Measurements from ENCODE around the gene DGKD. TPM values are rescaled to one million over a fixed set of nuclear protein-coding genes. Genes with fewer than 3 reads are reported as not detected.

Gene DGKD
- polyA plus RNA-seq, 3 donors = 14.5 to 67.5 (median 16.6) TPM

- Mint-ChIP-seq H3K27ac (peak overlapping the region in 2 of 7 donors; percentile 18 to 54), H3K4me3 (no peak overlapping the region), H3K4me1 (no peaks in the 10 kb centered on the region), H3K9me3 (peaks cover 0 to 1% (median 0%) of the 10 kb centered on the region in 7 donors), H3K27me3 (ENCODE audit: low read depth in 3 of 3) (peaks cover 0 to 2% (median 0%) of the 10 kb centered on the region in 3 donors), H3K36me3 (peaks cover 95 to 100% of the 10 kb centered on the region in 2 donors)
- Histone ChIP-seq H3K4me1 (ENCODE audit: control insufficient read depth in 1 of 2, insufficient read depth in 2 of 2, low read length in 2 of 2) (no peaks in the 10 kb centered on the region), H3K9me3 (replicated peaks in 1 of 2; ENCODE audit: control insufficient read depth in 1 of 2, insufficient read depth in 1 of 2, low read length in 2 of 2) (no peaks in the 10 kb centered on the region), H3K79me2 (ENCODE audit: insufficient read depth, low read length) (no peaks in the 10 kb centered on the region), H4K20me1 (ENCODE audit: insufficient read depth, low read length) (peaks cover 21% of the 10 kb centered on the region), H3K4me3 (replicated peaks in 1 of 3; ENCODE audit: low read depth in 2 of 3, low read length in 3 of 3) (no peak overlapping the region), H3K36me3 (replicated peaks in 1 of 2; ENCODE audit: control insufficient read depth in 1 of 2, insufficient read depth in 2 of 2, low read length in 2 of 2) (peaks cover 99 to 100% of the 10 kb centered on the region in 2 donors), H2AFZ (ENCODE audit: insufficient read depth, low read depth, low read length, poor library complexity, severe bottlenecking) (no peak overlapping the region), H3K27me3 (ENCODE audit: control insufficient read depth in 2 of 2, insufficient read depth in 2 of 2, low read length in 2 of 2) (no peaks in the 10 kb centered on the region), H3K9ac (ENCODE audit: insufficient read depth, low read length, poor library complexity, severe bottlenecking) (no peak overlapping the region), H3K27ac (ENCODE audit: low read depth in 1 of 2, low read length in 2 of 2) (no peak overlapping the region), H3K4me2 (replicated peaks; ENCODE audit: extremely low read depth, low read length, poor library complexity, severe bottlenecking) (no peak overlapping the region)
- WGBS (ENCODE audit: insufficient coverage) = 90% methylated on average over 7 of the region's 11 CpGs
- DNase-seq = no peak
- intact Hi-C loops (cut with micrococcal nuclease) = no loop called here
- no peak for TF ChIP-seq CTCF (IDR thresholded peaks at IDR 0.05)
These were observed 100.7 kb downstream of the DGKD start for GRCh38 chr2:233455006-233455405.

- WGBS (ENCODE audit: insufficient coverage) = 97% methylated on average over 7 of the region's 7 CpGs
- intact Hi-C loops (cut with micrococcal nuclease) = no loop called here
- Histone ChIP-seq H4K20me1 (ENCODE audit: insufficient read depth, low read length) (peaks cover 19% of the 10 kb centered on the region), H3K27me3 (ENCODE audit: control insufficient read depth in 2 of 2, insufficient read depth in 2 of 2, low read length in 2 of 2) (no peaks in the 10 kb centered on the region), H3K4me2 (replicated peaks; ENCODE audit: extremely low read depth, low read length, poor library complexity, severe bottlenecking) (no peak overlapping the region), H3K27ac (ENCODE audit: low read depth in 1 of 2, low read length in 2 of 2) (no peak overlapping the region), H3K4me3 (replicated peaks in 1 of 3; ENCODE audit: low read depth in 2 of 3, low read length in 3 of 3) (no peak overlapping the region), H3K9me3 (replicated peaks in 1 of 2; ENCODE audit: control insufficient read depth in 1 of 2, insufficient read depth in 1 of 2, low read length in 2 of 2) (no peaks in the 10 kb centered on the region), H3K4me1 (ENCODE audit: control insufficient read depth in 1 of 2, insufficient read depth in 2 of 2, low read length in 2 of 2) (no peaks in the 10 kb centered on the region), H2AFZ (ENCODE audit: insufficient read depth, low read depth, low read length, poor library complexity, severe bottlenecking) (no peak overlapping the region), H3K79me2 (ENCODE audit: insufficient read depth, low read length) (no peaks in the 10 kb centered on the region), H3K36me3 (replicated peaks in 1 of 2; ENCODE audit: control insufficient read depth in 1 of 2, insufficient read depth in 2 of 2, low read length in 2 of 2) (peaks cover 99 to 100% of the 10 kb centered on the region in 2 donors), H3K9ac (ENCODE audit: insufficient read depth, low read length, poor library complexity, severe bottlenecking) (no peak overlapping the region)
- Mint-ChIP-seq H3K4me3 (no peak overlapping the region), H3K36me3 (peaks cover 95 to 100% of the 10 kb centered on the region in 2 donors), H3K27me3 (ENCODE audit: low read depth in 3 of 3) (peaks cover 0 to 2% (median 0%) of the 10 kb centered on the region in 3 donors), H3K27ac (peak overlapping the region in 1 of 7 donors; percentile 3), H3K9me3 (peaks cover 0 to 1% (median 0%) of the 10 kb centered on the region in 7 donors), H3K4me1 (no peaks in the 10 kb centered on the region)
- no peak for DNase-seq
- no peak for TF ChIP-seq CTCF (IDR thresholded peaks at IDR 0.05)
These were observed 101.2 kb downstream of the DGKD start for GRCh38 chr2:233455491-233455890.
